ENCODE results near the gene TRPM2. TPM values are rescaled to one million over a fixed set of nuclear protein-coding genes. Genes with fewer than 3 reads are reported as not detected.

TRPM2 gene
- total RNA-seq, 1 experiment from 2014 or later: 0.26 TPM

DNA sequence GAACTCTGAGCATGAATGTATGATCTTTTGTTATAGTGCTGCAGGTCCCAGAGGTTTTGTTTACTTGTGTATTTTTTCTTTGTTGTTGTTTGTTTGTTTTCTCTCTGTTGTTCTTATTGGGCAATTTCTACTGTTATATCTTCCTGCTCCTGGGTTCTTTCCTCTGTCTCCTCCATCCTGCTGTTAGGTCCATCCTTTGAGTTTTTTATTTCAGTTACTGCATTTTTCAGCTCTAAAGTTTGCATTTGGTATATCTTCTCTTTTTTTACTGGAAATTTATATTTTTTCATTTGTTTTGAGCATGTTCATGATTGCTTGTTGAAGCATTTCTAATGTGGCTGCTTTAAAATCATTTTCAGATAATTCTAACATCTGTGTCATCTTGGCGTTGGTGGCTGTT lies 9.9 kb downstream of the TRPM2 start:
- intact Hi-C loops (cut with micrococcal nuclease; ENCODE audit: unreplicated experiment): no loop called here
- POLR2A ChIA-PET: no interaction called here
- H3K27me3 ChIP-seq (ENCODE audit: control insufficient read depth, insufficient read depth, low read length): no peaks in the 10 kb centered on the region

DNA sequence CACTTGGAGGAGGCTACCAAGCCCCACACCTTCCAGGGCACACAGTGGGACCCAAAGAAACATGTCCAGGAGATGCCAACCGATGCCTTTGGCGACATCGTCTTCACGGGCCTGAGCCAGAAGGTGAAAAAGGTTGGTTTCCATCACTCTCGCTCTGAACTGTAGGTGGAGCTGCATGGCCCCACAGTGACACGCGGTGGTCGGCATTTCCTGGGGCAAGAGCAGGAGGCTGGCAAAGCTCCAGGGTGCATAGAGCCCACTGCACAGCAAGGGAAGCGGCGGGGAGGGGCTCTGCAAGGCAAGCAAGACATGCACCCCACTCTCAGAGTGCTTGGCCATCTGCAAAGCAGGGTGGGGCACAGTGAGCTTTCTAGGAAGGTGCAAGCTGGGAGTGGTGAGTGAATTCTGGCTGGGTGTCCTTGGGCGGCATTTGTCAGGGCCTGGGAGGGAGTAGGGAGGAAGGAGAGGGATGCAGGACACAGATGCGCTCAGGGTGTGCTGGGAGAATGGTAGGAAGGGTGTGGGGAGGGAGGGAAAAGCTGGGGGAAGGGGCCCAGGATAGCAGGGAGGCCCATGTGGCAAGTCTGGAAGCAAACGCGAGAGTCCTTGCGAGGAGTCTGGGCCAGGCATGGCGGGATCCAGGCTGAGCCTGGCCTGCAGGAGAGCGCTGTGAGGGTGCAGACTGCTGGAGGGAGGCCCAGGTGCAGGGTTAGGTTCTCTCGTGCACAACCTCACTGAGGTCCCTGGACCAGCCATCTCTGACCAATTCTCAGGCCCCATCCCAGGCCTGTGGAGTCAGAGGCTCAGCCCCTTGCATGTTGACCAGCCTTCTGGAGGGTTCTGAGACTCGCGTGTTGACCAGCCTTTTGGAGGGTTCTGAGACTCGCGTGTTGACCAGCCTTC lies 11.0 kb downstream of the TRPM2 start:
- no peaks in the 10 kb centered on the region for H3K36me3 ChIP-seq (ENCODE audit: control insufficient read depth, insufficient read depth, low read length)
- DNase-seq (ENCODE audit: low read depth, low spot score): no peak
- TF ChIP-seq TCF7L2 (IDR thresholded peaks at IDR 0.05; ENCODE audit: low read depth, low read length): no peak
- TF ChIP-seq, protein P1, sequence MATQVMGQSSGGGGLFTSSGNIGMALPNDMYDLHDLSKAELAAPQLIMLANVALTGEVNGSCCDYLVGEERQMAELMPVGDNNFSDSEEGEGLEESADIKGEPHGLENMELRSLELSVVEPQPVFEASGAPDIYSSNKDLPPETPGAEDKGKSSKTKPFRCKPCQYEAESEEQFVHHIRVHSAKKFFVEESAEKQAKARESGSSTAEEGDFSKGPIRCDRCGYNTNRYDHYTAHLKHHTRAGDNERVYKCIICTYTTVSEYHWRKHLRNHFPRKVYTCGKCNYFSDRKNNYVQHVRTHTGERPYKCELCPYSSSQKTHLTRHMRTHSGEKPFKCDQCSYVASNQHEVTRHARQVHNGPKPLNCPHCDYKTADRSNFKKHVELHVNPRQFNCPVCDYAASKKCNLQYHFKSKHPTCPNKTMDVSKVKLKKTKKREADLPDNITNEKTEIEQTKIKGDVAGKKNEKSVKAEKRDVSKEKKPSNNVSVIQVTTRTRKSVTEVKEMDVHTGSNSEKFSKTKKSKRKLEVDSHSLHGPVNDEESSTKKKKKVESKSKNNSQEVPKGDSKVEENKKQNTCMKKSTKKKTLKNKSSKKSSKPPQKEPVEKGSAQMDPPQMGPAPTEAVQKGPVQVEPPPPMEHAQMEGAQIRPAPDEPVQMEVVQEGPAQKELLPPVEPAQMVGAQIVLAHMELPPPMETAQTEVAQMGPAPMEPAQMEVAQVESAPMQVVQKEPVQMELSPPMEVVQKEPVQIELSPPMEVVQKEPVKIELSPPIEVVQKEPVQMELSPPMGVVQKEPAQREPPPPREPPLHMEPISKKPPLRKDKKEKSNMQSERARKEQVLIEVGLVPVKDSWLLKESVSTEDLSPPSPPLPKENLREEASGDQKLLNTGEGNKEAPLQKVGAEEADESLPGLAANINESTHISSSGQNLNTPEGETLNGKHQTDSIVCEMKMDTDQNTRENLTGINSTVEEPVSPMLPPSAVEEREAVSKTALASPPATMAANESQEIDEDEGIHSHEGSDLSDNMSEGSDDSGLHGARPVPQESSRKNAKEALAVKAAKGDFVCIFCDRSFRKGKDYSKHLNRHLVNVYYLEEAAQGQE (IDR thresholded peaks at IDR 0.05; ENCODE audit: insufficient read depth in 1 of 2, low read depth in 2 of 2, low read length in 1 of 2): no peak
- TF ChIP-seq, protein P2, sequence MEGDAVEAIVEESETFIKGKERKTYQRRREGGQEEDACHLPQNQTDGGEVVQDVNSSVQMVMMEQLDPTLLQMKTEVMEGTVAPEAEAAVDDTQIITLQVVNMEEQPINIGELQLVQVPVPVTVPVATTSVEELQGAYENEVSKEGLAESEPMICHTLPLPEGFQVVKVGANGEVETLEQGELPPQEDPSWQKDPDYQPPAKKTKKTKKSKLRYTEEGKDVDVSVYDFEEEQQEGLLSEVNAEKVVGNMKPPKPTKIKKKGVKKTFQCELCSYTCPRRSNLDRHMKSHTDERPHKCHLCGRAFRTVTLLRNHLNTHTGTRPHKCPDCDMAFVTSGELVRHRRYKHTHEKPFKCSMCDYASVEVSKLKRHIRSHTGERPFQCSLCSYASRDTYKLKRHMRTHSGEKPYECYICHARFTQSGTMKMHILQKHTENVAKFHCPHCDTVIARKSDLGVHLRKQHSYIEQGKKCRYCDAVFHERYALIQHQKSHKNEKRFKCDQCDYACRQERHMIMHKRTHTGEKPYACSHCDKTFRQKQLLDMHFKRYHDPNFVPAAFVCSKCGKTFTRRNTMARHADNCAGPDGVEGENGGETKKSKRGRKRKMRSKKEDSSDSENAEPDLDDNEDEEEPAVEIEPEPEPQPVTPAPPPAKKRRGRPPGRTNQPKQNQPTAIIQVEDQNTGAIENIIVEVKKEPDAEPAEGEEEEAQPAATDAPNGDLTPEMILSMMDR (IDR thresholded peaks at IDR 0.05): no peak
- CTCF ChIA-PET: no interaction called here
- H3K4me1 ChIP-seq (ENCODE audit: control insufficient read depth, insufficient read depth, low read length): no peaks in the 10 kb centered on the region
- in situ Hi-C loops (cut with HindIII; ENCODE audit: low pct_unique_long_range_greater_than_20kb, low sequenced_read_pairs): no loop called here
- no peaks in the 10 kb centered on the region for H3K27me3 ChIP-seq (ENCODE audit: control insufficient read depth, insufficient read depth, low read length)
- ATAC-seq: no peak
- H3K9me3 ChIP-seq (ENCODE audit: control insufficient read depth, insufficient read depth, low read depth, low read length): no peaks in the 10 kb centered on the region
- intact Hi-C loops (cut with micrococcal nuclease; ENCODE audit: unreplicated experiment): no loop called here
- POLR2A ChIA-PET: no interaction called here
- no peak overlapping the region for H3K4me3 ChIP-seq (ENCODE audit: low read depth in 2 of 2, low read length in 2 of 2)
- BruUV-seq (replicated peaks): no TSS peak
- H3K27ac ChIP-seq (ENCODE audit: low read length): no peak overlapping the region

More for the DNA sequence above, 9.9 kb downstream of the TRPM2 start:
- TF ChIP-seq POLR2AphosphoS5 (IDR thresholded peaks at IDR 0.05; ENCODE audit: low read depth, low read length) (no peak), SIN3A (IDR thresholded peaks at IDR 0.05; ENCODE audit: borderline replicate concordance, insufficient read depth, low read depth, low read length) (no peak), TCF7L2 (IDR thresholded peaks at IDR 0.05; ENCODE audit: low read depth, low read length) (no peak)
- TF ChIP-seq, protein P1 (IDR thresholded peaks at IDR 0.05; ENCODE audit: insufficient read depth in 1 of 2, low read depth in 2 of 2, low read length in 1 of 2): no peak
- TF ChIP-seq, protein P2 (IDR thresholded peaks at IDR 0.05): no peak
- CTCF ChIA-PET: no interaction called here
- no peak for DNase-seq (ENCODE audit: low read depth, low spot score)
- in situ Hi-C loops (cut with HindIII; ENCODE audit: low pct_unique_long_range_greater_than_20kb, low sequenced_read_pairs): no loop called here
- no peak for ATAC-seq
- no TSS peak for BruUV-seq (replicated peaks)
- Histone ChIP-seq H3K4me1 (ENCODE audit: control insufficient read depth, insufficient read depth, low read length) (no peaks in the 10 kb centered on the region), H3K9me3 (ENCODE audit: control insufficient read depth, insufficient read depth, low read depth, low read length) (no peaks in the 10 kb centered on the region), H3K36me3 (ENCODE audit: control insufficient read depth, insufficient read depth, low read length) (no peaks in the 10 kb centered on the region), H3K4me3 (ENCODE audit: low read depth in 2 of 2, low read length in 2 of 2) (no peak overlapping the region), H3K27ac (ENCODE audit: low read length) (no peak overlapping the region)
